Measurements from ENCODE around the gene GALR3.
A peak's percentile ranks its signal among the peaks of the same experiment; 100 is the strongest.

GALR3 gene

GRCh38 chr22:37778370-37779009 is 44.7 kb upstream of the GALR3 start:
- TF ChIP-seq CTBP1 (IDR thresholded peaks at IDR 0.05; ENCODE audit: borderline replicate concordance) (no peak), NFRKB (IDR thresholded peaks at IDR 0.05) (no peak), BHLHE40 (IDR thresholded peaks at IDR 0.05; ENCODE audit: borderline replicate concordance) (no peak), HDGF (IDR thresholded peaks at IDR 0.05; ENCODE audit: borderline replicate concordance) (no peak), TARDBP (IDR thresholded peaks at IDR 0.05) (no peak), FOXA1 (IDR thresholded peaks at IDR 0.05) (no peak), FOXM1 (IDR thresholded peaks at IDR 0.05; ENCODE audit: borderline replicate concordance) (no peak), PKNOX1 (IDR thresholded peaks at IDR 0.05) (no peak), LEF1 (IDR thresholded peaks at IDR 0.05; ENCODE audit: borderline replicate concordance) (no peak), FOXK2 (IDR thresholded peaks at IDR 0.05) (no peak), SUZ12 (IDR thresholded peaks at IDR 0.05) (no peak), ARNT (IDR thresholded peaks at IDR 0.05) (no peak)
- POLR2A ChIA-PET = no interaction called here
- DNase-seq (ENCODE audit: extremely low spot score) = no peak
- CTCF ChIA-PET = interaction anchor here (1.1 kb wide), 1 partner anchor 14 kb away, joined by 4 read pairs; no protein-coding TSS in a partner anchor

- TF ChIP-seq HDGF (IDR thresholded peaks at IDR 0.05; ENCODE audit: borderline replicate concordance) (no peak), FOXM1 (IDR thresholded peaks at IDR 0.05; ENCODE audit: borderline replicate concordance) (no peak), FOXK2 (IDR thresholded peaks at IDR 0.05) (no peak), FOXA1 (IDR thresholded peaks at IDR 0.05) (no peak), SUZ12 (IDR thresholded peaks at IDR 0.05) (no peak), ZNF384 (IDR thresholded peaks at IDR 0.05) (no peak), NFRKB (IDR thresholded peaks at IDR 0.05) (no peak), ARNT (IDR thresholded peaks at IDR 0.05) (no peak), CTBP1 (IDR thresholded peaks at IDR 0.05; ENCODE audit: borderline replicate concordance) (no peak), PKNOX1 (IDR thresholded peaks at IDR 0.05) (no peak), SP1 (IDR thresholded peaks at IDR 0.05) (no peak), LEF1 (IDR thresholded peaks at IDR 0.05; ENCODE audit: borderline replicate concordance) (no peak), L3MBTL2 (conservative IDR thresholded peaks at IDR 0.05) (no peak)
- ChIA-PET CTCF (interaction anchor here (1.1 to 1.7 kb wide), 3 partner anchors 11 to 19 kb away, joined by 4 to 5 read pairs (median 5); no protein-coding TSS in a partner anchor), POLR2A (interaction anchor here (0.8 to 1.1 kb wide), 2 partner anchors 23 to 26 kb away, joined by 3 to 6 read pairs; partner anchors contain the start of gene GCAT)
- DNase-seq (ENCODE audit: extremely low spot score) = peak; percentile 45
These were observed 41.6 kb upstream of the GALR3 start for GRCh38 chr22:37781434-37782059.

- DNase-seq (ENCODE audit: extremely low spot score) = no peak
- ChIA-PET CTCF (interaction anchor here (0.6 to 1.5 kb wide), 4 partner anchors 9 to 1027 kb away, joined by 3 to 5 read pairs (median 3); no protein-coding TSS in a partner anchor), POLR2A (interaction anchor here (0.6 to 1.1 kb wide), 3 partner anchors 22 to 124 kb away, joined by 3 to 6 read pairs (median 4); partner anchors contain the start of gene PDXP)
- TF ChIP-seq PKNOX1 (IDR thresholded peaks at IDR 0.05) (no peak), FOXA1 (IDR thresholded peaks at IDR 0.05) (no peak), NFRKB (IDR thresholded peaks at IDR 0.05) (no peak), ARNT (IDR thresholded peaks at IDR 0.05) (no peak), LEF1 (IDR thresholded peaks at IDR 0.05; ENCODE audit: borderline replicate concordance) (no peak), FOXK2 (IDR thresholded peaks at IDR 0.05) (no peak), CTBP1 (IDR thresholded peaks at IDR 0.05; ENCODE audit: borderline replicate concordance) (no peak), FOXM1 (IDR thresholded peaks at IDR 0.05; ENCODE audit: borderline replicate concordance) (no peak), HDGF (IDR thresholded peaks at IDR 0.05; ENCODE audit: borderline replicate concordance) (no peak), BHLHE40 (IDR thresholded peaks at IDR 0.05; ENCODE audit: borderline replicate concordance) (no peak), L3MBTL2 (conservative IDR thresholded peaks at IDR 0.05) (no peak), SUZ12 (IDR thresholded peaks at IDR 0.05) (no peak), SP1 (IDR thresholded peaks at IDR 0.05) (no peak), TARDBP (IDR thresholded peaks at IDR 0.05) (no peak), ZNF384 (IDR thresholded peaks at IDR 0.05) (no peak), ELF4 (IDR thresholded peaks at IDR 0.05) (no peak)
These were observed 40.6 kb upstream of the GALR3 start for GRCh38 chr22:37782340-37783168.

- DNase-seq (ENCODE audit: extremely low spot score) = no peak
- ChIA-PET CTCF (no interaction called here), POLR2A (no interaction called here)
- no peak for TF ChIP-seq L3MBTL2 (conservative IDR thresholded peaks at IDR 0.05)
- no peak for TF ChIP-seq BHLHE40 (IDR thresholded peaks at IDR 0.05; ENCODE audit: borderline replicate concordance)
- no peak for TF ChIP-seq SUZ12 (IDR thresholded peaks at IDR 0.05)
- TF ChIP-seq FOXM1 (IDR thresholded peaks at IDR 0.05; ENCODE audit: borderline replicate concordance) = no peak
These were observed 38.2 kb upstream of the GALR3 start for GRCh38 chr22:37784829-37785495.

- no peak for DNase-seq (ENCODE audit: extremely low spot score)
- ChIA-PET POLR2A (no interaction called here), CTCF (no interaction called here)
- TF ChIP-seq FOXM1 (IDR thresholded peaks at IDR 0.05; ENCODE audit: borderline replicate concordance) (no peak), SP1 (IDR thresholded peaks at IDR 0.05) (no peak), ZNF384 (IDR thresholded peaks at IDR 0.05) (no peak), NFRKB (IDR thresholded peaks at IDR 0.05) (no peak), LEF1 (IDR thresholded peaks at IDR 0.05; ENCODE audit: borderline replicate concordance) (no peak), HDGF (IDR thresholded peaks at IDR 0.05; ENCODE audit: borderline replicate concordance) (no peak), SUZ12 (IDR thresholded peaks at IDR 0.05) (no peak), L3MBTL2 (conservative IDR thresholded peaks at IDR 0.05) (no peak), BHLHE40 (IDR thresholded peaks at IDR 0.05; ENCODE audit: borderline replicate concordance) (no peak), FOXA1 (IDR thresholded peaks at IDR 0.05) (no peak), ARNT (IDR thresholded peaks at IDR 0.05) (no peak), FOXK2 (IDR thresholded peaks at IDR 0.05) (no peak), ELF4 (IDR thresholded peaks at IDR 0.05) (no peak), CTBP1 (IDR thresholded peaks at IDR 0.05; ENCODE audit: borderline replicate concordance) (no peak), TARDBP (IDR thresholded peaks at IDR 0.05) (no peak), PKNOX1 (IDR thresholded peaks at IDR 0.05) (no peak)
These were observed 32.9 kb upstream of the GALR3 start for GRCh38 chr22:37790234-37790633.

Data from HEK293T (cell line).